ENCODE data around the gene HBEGF. TPM values are rescaled to one million over a fixed set of nuclear protein-coding genes. Genes with fewer than 3 reads are reported as not detected.

Gene HBEGF
- total and polyA plus RNA-seq, 2 experiments from 2014 or later = 2.2 to 2.9 TPM

DNA sequence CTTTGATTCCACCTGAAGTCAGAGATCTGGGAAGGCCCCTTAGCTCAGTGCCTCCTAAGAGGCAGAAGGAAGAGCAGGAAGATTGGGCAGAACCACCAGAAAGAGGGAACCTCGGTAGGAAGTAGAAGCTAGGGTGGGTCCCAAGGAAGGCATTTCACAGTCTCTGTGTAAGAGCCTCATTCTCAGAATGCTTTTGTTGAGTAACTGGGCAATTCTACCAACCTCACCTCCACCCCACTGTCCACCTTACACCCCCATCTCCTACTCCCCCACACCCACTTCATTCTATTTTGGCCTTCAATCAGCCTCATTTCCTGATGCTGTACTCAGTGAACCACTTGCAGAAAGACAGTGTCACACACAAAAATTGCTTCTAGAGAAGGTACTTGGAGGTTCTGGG, 3.5 kb downstream of the HBEGF start (continued):
- TF ChIP-seq, protein P1, sequence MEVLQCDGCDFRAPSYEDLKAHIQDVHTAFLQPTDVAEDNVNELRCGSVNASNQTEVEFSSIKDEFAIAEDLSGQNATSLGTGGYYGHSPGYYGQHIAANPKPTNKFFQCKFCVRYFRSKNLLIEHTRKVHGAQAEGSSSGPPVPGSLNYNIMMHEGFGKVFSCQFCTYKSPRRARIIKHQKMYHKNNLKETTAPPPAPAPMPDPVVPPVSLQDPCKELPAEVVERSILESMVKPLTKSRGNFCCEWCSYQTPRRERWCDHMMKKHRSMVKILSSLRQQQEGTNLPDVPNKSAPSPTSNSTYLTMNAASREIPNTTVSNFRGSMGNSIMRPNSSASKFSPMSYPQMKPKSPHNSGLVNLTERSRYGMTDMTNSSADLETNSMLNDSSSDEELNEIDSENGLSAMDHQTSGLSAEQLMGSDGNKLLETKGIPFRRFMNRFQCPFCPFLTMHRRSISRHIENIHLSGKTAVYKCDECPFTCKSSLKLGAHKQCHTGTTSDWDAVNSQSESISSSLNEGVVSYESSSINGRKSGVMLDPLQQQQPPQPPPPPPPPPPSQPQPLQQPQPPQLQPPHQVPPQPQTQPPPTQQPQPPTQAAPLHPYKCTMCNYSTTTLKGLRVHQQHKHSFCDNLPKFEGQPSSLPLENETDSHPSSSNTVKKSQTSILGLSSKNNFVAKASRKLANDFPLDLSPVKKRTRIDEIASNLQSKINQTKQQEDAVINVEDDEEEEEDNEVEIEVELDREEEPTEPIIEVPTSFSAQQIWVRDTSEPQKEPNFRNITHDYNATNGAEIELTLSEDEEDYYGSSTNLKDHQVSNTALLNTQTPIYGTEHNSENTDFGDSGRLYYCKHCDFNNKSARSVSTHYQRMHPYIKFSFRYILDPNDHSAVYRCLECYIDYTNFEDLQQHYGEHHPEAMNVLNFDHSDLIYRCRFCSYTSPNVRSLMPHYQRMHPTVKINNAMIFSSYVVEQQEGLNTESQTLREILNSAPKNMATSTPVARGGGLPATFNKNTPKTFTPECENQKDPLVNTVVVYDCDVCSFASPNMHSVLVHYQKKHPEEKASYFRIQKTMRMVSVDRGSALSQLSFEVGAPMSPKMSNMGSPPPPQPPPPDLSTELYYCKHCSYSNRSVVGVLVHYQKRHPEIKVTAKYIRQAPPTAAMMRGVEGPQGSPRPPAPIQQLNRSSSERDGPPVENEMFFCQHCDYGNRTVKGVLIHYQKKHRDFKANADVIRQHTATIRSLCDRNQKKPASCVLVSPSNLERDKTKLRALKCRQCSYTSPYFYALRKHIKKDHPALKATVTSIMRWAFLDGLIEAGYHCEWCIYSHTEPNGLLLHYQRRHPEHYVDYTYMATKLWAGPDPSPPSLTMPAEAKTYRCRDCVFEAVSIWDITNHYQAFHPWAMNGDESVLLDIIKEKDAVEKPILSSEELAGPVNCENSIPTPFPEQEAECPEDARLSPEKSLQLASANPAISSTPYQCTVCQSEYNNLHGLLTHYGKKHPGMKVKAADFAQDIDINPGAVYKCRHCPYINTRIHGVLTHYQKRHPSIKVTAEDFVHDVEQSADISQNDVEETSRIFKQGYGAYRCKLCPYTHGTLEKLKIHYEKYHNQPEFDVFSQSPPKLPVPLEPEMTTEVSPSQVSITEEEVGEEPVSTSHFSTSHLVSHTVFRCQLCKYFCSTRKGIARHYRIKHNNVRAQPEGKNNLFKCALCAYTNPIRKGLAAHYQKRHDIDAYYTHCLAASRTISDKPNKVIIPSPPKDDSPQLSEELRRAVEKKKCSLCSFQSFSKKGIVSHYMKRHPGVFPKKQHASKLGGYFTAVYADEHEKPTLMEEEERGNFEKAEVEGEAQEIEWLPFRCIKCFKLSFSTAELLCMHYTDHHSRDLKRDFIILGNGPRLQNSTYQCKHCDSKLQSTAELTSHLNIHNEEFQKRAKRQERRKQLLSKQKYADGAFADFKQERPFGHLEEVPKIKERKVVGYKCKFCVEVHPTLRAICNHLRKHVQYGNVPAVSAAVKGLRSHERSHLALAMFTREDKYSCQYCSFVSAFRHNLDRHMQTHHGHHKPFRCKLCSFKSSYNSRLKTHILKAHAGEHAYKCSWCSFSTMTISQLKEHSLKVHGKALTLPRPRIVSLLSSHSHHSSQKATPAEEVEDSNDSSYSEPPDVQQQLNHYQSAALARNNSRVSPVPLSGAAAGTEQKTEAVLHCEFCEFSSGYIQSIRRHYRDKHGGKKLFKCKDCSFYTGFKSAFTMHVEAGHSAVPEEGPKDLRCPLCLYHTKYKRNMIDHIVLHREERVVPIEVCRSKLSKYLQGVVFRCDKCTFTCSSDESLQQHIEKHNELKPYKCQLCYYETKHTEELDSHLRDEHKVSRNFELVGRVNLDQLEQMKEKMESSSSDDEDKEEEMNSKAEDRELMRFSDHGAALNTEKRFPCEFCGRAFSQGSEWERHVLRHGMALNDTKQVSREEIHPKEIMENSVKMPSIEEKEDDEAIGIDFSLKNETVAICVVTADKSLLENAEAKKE (CRISPR knock-in tag; IDR thresholded peaks at IDR 0.05) = no peak
- TF ChIP-seq NANOG (IDR thresholded peaks at IDR 0.05; ENCODE audit: borderline replicate concordance) = no peak
- TF ChIP-seq, protein P2, sequence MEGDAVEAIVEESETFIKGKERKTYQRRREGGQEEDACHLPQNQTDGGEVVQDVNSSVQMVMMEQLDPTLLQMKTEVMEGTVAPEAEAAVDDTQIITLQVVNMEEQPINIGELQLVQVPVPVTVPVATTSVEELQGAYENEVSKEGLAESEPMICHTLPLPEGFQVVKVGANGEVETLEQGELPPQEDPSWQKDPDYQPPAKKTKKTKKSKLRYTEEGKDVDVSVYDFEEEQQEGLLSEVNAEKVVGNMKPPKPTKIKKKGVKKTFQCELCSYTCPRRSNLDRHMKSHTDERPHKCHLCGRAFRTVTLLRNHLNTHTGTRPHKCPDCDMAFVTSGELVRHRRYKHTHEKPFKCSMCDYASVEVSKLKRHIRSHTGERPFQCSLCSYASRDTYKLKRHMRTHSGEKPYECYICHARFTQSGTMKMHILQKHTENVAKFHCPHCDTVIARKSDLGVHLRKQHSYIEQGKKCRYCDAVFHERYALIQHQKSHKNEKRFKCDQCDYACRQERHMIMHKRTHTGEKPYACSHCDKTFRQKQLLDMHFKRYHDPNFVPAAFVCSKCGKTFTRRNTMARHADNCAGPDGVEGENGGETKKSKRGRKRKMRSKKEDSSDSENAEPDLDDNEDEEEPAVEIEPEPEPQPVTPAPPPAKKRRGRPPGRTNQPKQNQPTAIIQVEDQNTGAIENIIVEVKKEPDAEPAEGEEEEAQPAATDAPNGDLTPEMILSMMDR (conservative IDR thresholded peaks at IDR 0.05; ENCODE audit: low read depth in 2 of 2) = no peak
- TF ChIP-seq, protein P3, sequence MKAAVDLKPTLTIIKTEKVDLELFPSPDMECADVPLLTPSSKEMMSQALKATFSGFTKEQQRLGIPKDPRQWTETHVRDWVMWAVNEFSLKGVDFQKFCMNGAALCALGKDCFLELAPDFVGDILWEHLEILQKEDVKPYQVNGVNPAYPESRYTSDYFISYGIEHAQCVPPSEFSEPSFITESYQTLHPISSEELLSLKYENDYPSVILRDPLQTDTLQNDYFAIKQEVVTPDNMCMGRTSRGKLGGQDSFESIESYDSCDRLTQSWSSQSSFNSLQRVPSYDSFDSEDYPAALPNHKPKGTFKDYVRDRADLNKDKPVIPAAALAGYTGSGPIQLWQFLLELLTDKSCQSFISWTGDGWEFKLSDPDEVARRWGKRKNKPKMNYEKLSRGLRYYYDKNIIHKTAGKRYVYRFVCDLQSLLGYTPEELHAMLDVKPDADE (IDR thresholded peaks at IDR 0.05) = no peak

DNA sequence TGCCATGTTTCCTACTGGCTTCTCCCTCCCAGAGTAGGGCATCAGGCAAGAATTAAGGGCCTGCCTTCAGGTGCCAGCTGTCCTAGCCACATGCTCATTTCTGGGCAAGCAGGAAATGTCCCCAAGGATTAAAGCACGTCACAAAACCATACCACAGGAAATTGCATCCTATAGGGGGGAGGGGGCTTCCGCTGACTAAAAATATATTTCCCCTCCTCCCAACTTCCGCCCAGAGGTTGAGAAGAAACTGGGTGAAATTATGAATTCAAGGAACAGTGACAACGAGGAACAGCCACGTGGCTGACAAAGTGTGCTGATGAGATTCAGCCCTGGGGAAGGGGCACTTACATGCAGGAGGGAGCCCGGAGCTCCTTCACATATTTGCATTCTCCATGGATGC, 4.1 kb downstream of the HBEGF start:
- H3K9me2 ChIP-seq (ENCODE audit: insufficient read depth) = no peaks in the 10 kb centered on the region
- peaks cover 13% of the 10 kb centered on the region for H3K4me1 ChIP-seq (ENCODE audit: insufficient read depth)
- no peaks in the 10 kb centered on the region for H3K79me2 ChIP-seq (replicated peaks; ENCODE audit: insufficient read depth)
- H3K36me3 ChIP-seq (ENCODE audit: insufficient read depth) = no peaks in the 10 kb centered on the region
- peaks cover 7% of the 10 kb centered on the region; the same call in 1 of the 2 replicates for H3F3A ChIP-seq (replicated peaks; ENCODE audit: low read depth)
- Mint-ChIP-seq H3K4me1 (peaks cover 20% of the 10 kb centered on the region), H3K27ac (no peak overlapping the region), H3K27me3 (ENCODE audit: insufficient read depth, low read depth, poor library complexity) (peaks cover 14% of the 10 kb centered on the region), H3K4me3 (no peak overlapping the region), H3K9me3 (no peaks in the 10 kb centered on the region; the same call in 2 of the 3 replicates), H3K36me3 (ENCODE audit: low read depth) (peaks cover 3% of the 10 kb centered on the region; the same call in 1 of the 3 replicates)
- no peak overlapping the region for H3K27ac ChIP-seq (ENCODE audit: low read depth)
- ATAC-seq (no peak), DNase-seq (ENCODE audit: low spot score) (no peak)
- H3K27me3 ChIP-seq (ENCODE audit: insufficient read depth) = peaks cover 15% of the 10 kb centered on the region
- H3K4me3 ChIP-seq = no peak overlapping the region
- H3K4me2 ChIP-seq = no peak overlapping the region
- H2AFZ ChIP-seq = no peak overlapping the region
- TF ChIP-seq, protein P2 (conservative IDR thresholded peaks at IDR 0.05; ENCODE audit: low read depth in 2 of 2) = no peak
- TF ChIP-seq ZNF114 (CRISPR knock-in tag; IDR thresholded peaks at IDR 0.05) (no peak), CREB1 (CRISPR knock-in tag; IDR thresholded peaks at IDR 0.05; ENCODE audit: low read depth) (no peak)
- H4K20me1 ChIP-seq (replicated peaks; ENCODE audit: insufficient read depth) = no peaks in the 10 kb centered on the region; the same call in 1 of the 2 replicates

Data from GM23338 (cell line).